GM19025 (cell line): Measurements from ENCODE around the gene DDR2.

Experiments used
- ATAC-seq: cut with Tn5 transposase; IDR thresholded peaks from one replicate; pipeline ENCODE4 v1.9.1; 2021; ENCODE audit warnings: mild to moderate bottlenecking, low read depth, moderate library complexity; ENCODE audit not compliant: unreplicated experiment

The DDR2 gene

DNA sequence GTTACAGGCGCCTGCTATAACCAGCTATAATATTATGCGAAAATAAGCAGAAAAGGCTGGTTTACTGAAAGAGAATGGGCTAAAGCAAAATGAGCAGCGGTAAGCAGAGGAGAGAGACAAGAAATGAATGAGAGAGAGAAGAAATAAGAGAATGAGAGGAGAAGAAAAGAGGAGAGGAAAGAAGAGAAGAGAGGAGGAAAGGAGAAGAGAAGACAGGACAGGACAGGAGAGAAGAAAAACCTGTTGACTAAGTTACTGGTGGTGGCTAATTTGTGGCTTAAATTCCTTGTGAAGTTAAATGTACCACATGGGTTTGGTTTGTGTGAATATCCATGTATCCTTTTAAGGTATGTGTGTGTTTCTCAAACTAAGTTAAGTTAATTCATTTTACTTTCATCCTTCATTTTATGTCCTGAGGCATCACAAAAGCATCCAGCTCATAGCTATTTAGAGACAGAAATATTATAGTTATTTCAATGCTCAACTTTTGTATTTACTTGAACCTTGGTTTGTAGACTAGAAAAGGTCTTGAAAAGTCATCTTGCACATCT, 3.1 kb upstream of the DDR2 start:
- no peak for ATAC-seq

DNA sequence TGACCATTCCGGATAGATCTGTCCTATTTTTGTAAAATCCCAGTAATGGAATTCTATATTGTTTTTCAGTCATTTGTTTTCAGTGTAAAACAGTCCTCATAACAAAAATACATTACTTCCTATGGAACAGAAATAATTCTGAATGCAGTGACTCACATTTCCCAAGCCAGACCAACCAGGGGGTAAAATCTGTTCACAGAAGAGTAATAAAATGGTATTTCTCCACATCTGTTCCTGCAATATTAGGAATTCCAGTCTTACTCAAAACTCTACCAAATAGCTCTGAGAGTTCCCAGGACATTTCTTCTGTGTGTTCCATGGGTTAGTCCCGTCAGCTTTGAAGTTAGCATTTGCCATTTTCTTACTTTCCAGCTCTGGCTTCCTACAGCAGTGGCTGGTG, 2.6 kb upstream of the DDR2 start:
- no peak for ATAC-seq

DNA sequence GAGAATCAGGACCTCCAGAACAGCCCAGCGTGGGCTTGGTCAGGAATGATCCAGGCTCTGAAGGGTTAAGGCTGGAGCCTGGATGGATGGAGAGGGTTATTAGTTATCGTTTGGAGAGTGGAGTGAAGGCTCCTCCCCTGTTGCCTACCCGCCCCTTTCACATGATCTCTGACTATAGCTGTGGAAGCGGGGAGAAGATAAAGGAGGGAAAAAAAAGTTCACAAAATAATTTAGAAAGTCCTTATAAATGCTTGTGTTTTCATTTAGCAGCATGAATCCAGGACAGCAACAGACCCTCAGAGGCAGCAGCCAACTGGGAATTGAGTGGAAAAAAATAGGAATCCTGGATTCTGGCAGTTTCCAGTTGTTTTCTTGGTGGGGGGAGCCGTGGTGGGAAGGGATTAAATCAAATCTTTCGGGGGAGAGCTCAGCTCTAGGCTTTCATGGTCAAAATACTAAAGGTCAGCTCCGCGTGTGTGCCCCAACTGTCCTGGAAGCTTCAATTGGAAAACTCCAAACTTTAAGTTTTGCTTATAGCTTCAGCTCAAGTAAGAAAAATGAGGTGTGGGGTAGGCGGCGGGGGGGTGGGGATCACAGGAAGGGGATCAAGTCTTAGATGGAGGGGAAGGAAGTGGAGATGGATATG, 595 bp upstream of the DDR2 start:
- no peak for ATAC-seq

DNA sequence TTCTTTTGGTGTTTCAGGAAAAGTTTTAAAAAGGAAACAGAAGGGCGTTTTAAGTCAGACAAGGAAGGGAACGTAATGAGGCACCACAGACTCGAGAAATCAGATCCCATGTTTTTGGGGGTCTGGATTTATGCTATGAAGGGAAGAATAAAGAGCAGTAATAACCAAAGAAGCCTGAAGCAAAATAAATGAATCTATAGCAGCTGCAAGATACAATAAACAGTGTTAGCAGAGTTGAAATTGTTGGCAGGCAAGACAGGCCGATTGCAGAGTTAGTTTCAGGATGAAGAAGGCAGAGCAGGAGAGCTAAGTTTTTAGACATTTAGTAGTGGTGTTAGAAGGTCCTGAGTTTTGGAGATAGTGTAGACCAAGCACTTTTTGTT, 425 bp downstream of the DDR2 start:
- no peak for ATAC-seq

DNA sequence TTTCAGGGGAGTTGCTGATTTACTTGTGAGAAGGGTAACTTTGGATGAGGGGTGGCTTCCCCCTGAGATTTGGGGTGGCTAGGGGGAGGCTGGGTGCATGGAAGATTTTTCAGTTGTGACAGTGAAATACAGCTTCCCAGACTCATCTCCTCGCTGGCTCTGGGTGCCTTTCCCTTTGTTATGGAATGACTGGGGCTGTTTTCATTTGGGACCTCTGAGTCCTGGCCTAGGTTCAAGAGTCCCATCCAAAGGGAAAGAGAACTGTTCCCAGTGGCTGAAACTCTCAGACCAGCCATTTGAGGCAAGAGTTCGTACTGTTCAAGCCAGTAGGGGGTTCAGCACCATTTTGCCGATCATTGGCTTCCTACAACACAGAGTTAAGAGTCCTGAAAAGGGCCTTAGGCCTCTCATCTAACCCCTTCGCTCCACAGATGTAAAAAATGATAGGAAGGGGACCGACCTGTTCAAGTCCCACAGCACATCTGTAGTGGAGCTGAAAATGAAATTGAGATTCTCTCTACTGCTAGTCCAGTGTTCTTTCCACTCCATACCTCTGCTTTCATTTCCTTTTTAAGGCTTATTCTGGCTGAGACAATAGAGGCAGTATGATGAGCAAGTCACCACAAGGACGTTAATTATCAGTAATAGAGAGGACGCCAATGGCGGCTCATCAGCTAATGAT, 958 bp downstream of the DDR2 start:
- peak; percentile 58 for ATAC-seq

DNA sequence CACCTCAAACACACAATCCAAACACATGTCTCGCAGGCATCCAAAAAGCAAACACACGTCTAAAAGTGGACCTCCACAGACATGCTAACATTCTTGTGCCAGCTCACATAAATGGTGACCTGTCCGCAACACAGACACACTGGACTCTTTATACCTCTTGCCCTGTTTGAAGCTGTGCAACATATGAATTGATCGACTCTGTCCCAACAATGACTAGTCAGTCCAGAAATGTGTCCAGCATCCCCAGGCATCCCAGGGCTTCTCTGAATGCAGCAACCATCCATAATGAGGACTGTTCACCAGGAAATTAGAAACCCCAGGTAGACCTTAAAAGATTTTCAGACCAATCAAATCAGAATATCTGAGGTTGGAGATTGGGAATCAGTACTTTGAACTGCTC, 3.2 kb downstream of the DDR2 start:
- ATAC-seq, result no peak

DNA sequence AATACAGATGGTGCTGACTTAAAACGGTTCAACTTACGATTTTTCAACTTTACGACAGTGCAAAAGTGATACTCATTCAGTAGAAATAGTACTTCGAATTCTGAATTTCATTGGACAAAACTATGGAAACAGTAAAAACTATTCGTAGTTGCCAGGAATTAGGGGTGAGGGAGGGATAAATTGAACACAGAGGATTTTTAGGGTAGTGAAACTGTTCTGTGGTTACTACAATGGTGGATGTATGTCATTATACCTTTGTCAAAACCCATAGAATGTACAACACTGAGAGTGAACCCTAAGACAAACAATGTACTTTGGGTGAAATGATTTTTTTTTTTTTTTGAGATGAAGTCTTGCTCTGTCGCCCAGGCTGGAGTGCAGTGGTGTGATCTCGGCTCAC, 7.5 kb downstream of the DDR2 start:
- ATAC-seq, result no peak

DNA sequence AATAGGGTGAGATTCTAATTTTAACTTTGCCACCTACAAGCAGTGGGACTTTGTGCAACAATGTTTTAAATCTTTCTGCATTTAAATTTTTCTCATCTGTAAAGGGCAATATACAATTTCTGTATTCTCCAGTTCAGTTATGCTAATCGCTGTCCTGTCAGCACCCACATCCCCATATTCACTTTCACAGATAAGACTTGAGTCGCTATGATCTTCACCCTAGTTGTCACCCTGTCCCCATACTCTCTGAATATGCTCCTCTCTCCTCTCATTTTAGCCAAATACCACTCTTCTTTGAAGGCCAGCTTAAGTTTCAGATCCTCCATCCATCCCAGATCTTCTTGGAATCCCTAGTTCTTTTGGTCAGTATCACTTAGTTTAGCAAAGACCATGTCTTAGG, 8.8 kb downstream of the DDR2 start:
- ATAC-seq, result no peak

DNA sequence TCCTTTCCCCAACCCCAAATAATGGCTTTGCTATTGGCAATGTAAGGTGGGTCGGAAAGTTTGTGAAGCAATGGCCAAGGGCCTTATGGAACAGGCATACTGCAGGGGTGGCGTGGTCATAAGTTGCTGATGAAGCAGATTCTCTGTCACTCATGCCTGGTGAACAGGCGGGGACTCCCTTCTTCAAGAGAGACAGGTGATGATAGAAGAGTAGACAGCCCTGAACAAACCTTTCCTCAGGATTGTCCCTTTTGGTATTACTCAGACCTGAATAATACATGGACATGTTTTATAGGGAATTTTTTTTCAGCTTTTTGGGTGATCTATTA, 12.7 kb downstream of the DDR2 start:
- ATAC-seq, result no peak

DNA sequence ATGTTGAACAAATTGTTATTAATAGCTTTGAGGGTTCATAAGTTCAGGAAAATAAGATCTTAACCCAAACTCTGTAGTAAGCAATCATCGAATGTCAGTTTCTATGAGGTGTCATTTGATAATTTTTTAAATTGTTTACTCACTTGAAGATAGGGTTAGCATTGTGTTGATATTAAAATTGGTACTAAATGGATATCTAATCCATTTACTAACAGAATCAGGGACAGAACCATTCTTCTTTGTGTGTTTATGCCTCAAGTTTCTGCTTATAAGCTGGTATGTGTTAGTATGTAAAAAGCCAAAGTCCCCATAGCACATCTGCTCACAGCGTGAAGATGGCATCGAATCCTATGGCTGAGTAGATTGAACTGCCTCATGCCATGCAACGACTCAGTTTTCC, 13.4 kb downstream of the DDR2 start:
- ATAC-seq, result no peak

DNA sequence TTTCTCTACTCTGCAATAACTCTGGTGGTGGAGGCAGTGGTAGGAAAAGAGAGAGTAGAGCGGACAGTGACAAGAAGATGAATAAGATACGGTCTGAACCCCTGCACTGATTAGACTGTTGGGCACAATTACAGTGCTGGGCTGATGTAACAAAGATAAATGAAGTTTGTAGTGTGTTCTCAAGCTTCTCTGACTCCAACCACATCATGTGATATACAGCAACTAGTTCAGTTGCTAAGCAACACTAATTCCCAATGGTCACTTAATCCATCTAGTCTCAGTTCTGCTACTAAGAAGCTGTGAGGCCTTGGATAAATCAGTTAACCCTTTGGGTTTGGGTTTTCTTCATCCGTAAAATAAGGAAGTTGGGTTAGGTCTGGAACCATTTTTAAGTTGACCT, 17.3 kb downstream of the DDR2 start:
- ATAC-seq, result no peak

DNA sequence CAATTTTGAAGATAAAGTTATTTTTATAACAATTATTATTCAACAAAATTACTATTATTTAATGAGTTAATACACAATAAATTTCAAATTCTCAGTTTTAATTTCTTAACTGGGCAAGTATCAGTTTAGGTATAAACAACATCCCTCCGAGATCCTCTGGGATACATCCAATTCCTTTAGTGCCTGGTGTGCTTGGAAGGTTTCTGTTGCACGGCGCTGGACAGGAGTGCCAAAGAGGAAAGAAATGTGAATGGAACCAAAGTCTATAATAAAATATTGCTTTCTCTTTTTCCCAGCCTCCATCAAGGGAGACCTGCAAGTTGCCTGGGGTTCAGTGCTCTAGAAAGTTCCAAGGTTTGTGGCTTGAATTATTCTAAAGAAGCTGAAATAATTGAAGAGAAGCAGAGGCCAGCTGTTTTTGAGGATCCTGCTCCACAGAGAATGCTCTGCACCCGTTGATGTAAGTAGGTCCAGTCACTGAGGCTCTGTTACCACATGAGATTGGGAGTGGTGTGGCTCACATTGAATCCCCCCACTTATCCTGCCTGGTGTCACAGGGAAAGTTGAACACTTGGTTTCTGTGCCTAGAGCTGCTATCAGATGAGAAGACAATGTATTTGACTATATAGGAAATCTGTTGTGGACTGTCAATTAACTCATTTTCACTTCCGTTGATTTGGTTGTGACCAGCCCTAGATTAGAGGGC, 22.8 kb downstream of the DDR2 start:
- no peak for ATAC-seq

DNA sequence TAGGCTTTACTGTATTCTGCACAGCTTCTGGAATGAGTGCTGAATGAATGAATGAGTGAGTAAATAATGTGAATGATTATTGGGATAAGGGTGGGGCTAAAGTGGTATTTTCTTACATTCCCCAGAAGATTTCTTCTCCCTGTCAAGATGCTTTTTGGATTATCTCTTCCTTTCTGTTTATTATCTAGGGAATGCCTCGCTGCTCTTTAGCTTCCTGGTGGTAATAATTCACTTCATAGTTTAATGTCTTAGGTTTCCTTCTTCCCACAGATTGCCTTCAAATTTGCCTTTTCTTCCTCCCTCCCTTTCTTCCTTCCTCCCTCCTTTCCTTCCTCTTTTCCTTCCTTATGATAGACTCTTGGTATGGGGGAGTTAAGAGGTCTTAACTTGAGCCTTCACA, 24.0 kb downstream of the DDR2 start:
- no peak for ATAC-seq

DNA sequence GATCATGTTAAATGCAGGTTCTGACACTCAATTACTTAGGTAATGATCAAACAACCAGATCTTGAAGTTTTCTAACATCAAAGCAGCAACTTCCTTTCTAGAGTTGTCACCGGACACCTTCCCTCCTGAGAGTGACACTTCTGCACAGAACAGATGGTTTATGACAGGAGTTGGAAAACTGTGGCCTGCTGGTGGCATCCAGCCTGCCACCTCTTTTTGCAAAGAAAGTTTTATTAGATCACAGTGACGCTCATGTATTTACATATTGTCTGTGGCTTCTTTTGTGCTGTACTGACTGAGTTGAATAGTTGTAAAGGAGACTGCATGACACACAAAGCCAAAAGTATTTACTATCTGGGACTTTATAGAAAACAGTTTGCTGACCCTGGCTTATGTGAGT, 28.3 kb downstream of the DDR2 start:
- ATAC-seq, result no peak

DNA sequence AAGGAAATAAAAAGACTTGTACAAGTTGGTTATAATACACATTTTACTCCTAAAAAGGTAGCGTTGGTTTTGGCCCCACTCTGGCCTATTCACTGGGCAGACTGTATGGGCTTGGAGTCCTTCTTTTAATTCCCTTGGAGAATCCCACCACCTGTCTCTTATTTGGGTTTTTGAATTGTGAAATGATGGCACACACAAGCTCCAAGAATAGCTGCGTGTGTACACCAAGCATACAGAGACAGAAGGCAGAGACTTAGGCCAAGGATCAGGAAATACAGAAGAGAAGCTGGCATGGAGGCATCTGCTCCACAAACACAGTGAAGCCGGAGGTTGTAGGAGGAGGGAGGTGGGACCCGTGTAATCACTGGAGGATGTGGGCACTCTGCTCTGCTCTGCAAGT, 29.1 kb downstream of the DDR2 start:
- ATAC-seq, result no peak

DNA sequence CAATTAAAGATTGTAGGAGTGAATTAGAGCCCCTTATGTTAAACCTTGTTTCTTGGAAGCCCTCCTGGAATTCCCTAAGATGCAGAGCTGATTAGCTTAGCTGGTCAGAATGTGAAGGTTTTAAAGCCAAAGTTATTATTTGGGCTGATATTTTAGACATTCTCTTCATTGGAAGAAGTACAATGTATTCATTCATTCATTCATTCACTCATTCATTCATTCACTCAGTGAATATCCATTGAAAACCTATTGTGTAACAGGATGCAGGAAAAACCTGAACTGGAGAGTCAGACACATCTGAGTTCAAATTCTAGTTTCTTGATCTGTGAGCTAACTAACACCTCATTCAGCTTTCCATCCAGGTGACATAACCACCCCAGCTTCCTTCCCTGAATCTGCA, 29.7 kb downstream of the DDR2 start:
- ATAC-seq, result no peak

DNA sequence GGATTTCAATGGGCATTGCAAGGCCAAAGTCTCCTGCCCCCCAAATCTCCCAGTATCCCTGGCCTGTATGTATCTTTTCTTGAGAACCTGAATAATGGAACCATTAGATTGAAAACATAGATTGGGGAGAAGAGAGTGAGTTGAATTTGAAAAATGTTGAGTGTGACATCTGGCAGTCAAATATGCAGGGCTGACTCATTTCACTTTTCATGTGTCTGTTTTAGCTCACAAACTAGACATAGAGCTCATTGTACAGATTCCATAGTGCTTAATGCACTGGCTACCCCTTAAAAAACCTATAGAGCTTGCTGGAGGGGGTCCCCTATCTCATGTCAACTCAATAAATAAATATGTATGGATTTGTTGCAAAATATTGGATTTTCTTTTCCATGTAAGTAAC, 30.8 kb downstream of the DDR2 start:
- no peak for ATAC-seq

DNA sequence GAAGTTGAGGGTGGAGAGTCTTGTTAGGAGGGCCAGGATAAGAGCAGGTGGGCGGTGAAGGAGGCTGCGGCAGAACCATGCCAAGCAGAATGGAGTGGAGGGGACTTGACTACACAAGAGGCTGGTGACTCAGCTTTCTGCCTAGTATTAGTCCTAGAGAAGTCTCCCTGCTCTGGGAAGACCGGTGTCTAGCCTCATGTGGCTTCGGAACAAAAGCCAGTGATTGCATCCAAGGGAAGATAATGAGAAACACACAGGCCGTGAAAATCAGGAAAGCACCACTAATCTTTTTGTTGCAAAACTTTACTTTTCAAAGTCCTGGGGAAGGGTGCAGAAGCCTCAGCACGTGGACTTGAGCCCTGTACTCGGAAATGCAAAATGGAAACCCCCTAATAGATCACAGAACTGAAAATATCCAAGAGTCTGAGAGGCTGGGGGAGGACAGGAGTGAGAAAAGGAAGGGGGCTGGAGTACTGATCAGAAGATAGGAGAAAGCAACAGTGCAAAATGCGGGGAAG, 31.4 kb downstream of the DDR2 start:
- no peak for ATAC-seq

DNA sequence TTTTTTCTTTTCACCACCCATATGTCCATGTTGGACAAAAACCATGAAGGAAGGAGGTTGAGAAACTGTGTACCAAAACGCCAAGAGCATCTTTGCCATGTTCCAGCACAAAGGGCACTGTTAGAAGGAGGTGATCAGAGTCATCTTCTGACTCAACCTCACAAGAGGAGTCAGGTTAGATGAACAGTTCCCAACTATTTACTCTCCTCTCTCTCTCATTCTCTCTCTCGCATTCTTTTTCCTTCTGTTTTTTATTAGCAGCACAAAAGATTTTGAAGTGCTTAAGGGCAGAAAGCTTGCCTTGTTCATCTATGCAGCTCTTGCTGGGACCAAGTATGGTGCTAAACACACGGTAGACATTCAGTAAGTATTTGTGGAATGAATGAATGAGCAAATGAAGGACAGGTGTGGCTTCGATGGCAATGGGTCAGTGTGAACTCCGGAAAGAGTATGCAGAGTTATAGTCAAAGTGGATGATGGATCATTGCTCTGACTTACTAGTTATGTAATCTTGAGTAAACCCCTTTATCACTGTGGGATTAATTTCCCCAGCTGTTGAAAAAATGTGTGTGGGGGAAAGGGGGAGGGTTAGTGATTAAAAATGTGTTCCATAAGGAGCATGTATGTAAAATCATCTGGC, 33.9 kb downstream of the DDR2 start:
- ATAC-seq, result no peak

DNA sequence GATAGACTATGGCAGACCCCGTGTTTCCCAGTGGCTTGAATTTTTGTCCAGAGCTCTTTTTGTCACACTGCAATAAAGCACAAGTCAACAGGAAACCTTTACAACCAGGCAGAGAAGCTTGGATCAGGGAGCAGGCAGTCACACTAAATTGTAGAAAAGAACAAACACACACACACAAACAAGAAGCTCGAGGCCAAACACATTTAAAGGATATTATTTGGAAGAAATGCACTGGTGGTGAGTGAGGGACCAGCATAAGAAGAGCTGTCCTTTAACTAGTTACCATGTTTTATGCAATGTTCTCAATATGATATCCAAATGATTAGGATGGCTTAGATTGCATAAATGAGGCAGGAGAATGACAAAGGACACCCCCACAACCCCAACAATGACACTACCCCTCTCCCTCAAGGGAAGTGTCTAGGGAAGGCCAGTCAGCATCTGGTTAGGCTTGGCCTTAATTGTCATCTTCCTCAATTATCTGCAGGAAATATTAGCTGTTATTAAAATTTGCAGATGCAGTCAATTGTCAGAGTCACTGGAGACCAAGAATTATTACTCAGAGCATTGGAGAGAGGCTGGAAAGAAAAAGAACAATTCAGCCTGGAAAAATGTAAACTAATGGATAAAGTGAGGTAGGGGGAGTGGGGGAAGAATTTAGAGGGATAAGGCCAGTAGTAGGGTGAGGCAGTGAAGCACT, 35.3 kb downstream of the DDR2 start:
- ATAC-seq, result no peak
